ENCODE results near the gene CYP21A2.
A peak's percentile ranks its signal among the peaks of the same experiment; 100 is the strongest.
"Not testable (repeated sequence)": the region's sequence is repeated elsewhere in the genome, so short reads cannot be mapped to it uniquely, and the experiment has no call there.

CYP21A2 gene

GRCh38 chr6:32035283-32036013 lies 2.8 kb upstream of the CYP21A2 start:
- DNase-seq (ENCODE audit: low spot score), result not testable (repeated sequence)

GRCh38 chr6:32037136-32037535 lies 1.1 kb upstream of the CYP21A2 start:
- not testable (repeated sequence) for DNase-seq (ENCODE audit: low spot score)

- DNase-seq (ENCODE audit: low spot score), result not testable (repeated sequence)
Observed at GRCh38 chr6:32038878-32039277, 663 bp downstream of the CYP21A2 start.

- DNase-seq (ENCODE audit: low spot score), result not testable (repeated sequence)
Observed at GRCh38 chr6:32039321-32040274, 1.4 kb downstream of the CYP21A2 start.

- DNase-seq (ENCODE audit: low spot score), result not testable (repeated sequence)
Observed at GRCh38 chr6:32040299-32041049, 2.3 kb downstream of the CYP21A2 start.

- not testable (repeated sequence) for DNase-seq (ENCODE audit: low spot score)
Observed at GRCh38 chr6:32041050-32041321, 2.8 kb downstream of the CYP21A2 start.

GRCh38 chr6:32041385-32041784 lies 3.2 kb downstream of the CYP21A2 start:
- DNase-seq (ENCODE audit: low spot score), result not testable (repeated sequence)

GRCh38 chr6:32042276-32042675 lies 4.1 kb downstream of the CYP21A2 start:
- DNase-seq (ENCODE audit: low spot score), result not testable (repeated sequence)

- DNase-seq (ENCODE audit: low spot score), result not testable (repeated sequence)
Observed at GRCh38 chr6:32043589-32044380, 5.6 kb downstream of the CYP21A2 start.

- DNase-seq (ENCODE audit: low spot score), result not testable (repeated sequence)
Observed at GRCh38 chr6:32044916-32045315, 6.7 kb downstream of the CYP21A2 start.

- no peak for DNase-seq (ENCODE audit: low spot score)
Observed at GRCh38 chr6:32045811-32046449, 7.7 kb downstream of the CYP21A2 start.

GRCh38 chr6:32046450-32047083 lies 8.4 kb downstream of the CYP21A2 start:
- peak; percentile 36 for DNase-seq (ENCODE audit: low spot score)

GRCh38 chr6:32047084-32047478 lies 8.9 kb downstream of the CYP21A2 start:
- DNase-seq (ENCODE audit: low spot score), result peak; percentile 58

GRCh38 chr6:32047539-32047854 lies 9.3 kb downstream of the CYP21A2 start:
- DNase-seq (ENCODE audit: low spot score), result no peak

- peak; percentile 77 for DNase-seq (ENCODE audit: low spot score)
Observed at GRCh38 chr6:32047855-32048766, 9.9 kb downstream of the CYP21A2 start.

- not testable (repeated sequence) for DNase-seq (ENCODE audit: low spot score)
Observed at GRCh38 chr6:32049149-32049548, 10.9 kb downstream of the CYP21A2 start.

- not testable (repeated sequence) for DNase-seq (ENCODE audit: low spot score)
Observed at GRCh38 chr6:32049736-32050135, 11.5 kb downstream of the CYP21A2 start.

GRCh38 chr6:32050562-32050961 lies 12.3 kb downstream of the CYP21A2 start:
- no peak for DNase-seq (ENCODE audit: low spot score)

- DNase-seq (ENCODE audit: low spot score), result not testable (repeated sequence)
Observed at GRCh38 chr6:32052626-32053025, 14.4 kb downstream of the CYP21A2 start.

- DNase-seq (ENCODE audit: low spot score), result not testable (repeated sequence)
Observed at GRCh38 chr6:32053314-32053713, 15.1 kb downstream of the CYP21A2 start.
